HG03354 (cell line): ENCODE results near the gene TPSG1.

Experiments used
- ATAC-seq: cut with Tn5 transposase; IDR thresholded peaks from one replicate; pipeline ENCODE4 v1.9.1; 2021; ENCODE audit warnings: mild to moderate bottlenecking; ENCODE audit not compliant: unreplicated experiment, poor library complexity, severe bottlenecking

Gene TPSG1

GRCh38 chr16:1218061-1218929 is 6.8 kb downstream of the TPSG1 start:
- ATAC-seq: no peak

- no peak for ATAC-seq
Observed at GRCh38 chr16:1217526-1217925, 7.5 kb downstream of the TPSG1 start.

DNA sequence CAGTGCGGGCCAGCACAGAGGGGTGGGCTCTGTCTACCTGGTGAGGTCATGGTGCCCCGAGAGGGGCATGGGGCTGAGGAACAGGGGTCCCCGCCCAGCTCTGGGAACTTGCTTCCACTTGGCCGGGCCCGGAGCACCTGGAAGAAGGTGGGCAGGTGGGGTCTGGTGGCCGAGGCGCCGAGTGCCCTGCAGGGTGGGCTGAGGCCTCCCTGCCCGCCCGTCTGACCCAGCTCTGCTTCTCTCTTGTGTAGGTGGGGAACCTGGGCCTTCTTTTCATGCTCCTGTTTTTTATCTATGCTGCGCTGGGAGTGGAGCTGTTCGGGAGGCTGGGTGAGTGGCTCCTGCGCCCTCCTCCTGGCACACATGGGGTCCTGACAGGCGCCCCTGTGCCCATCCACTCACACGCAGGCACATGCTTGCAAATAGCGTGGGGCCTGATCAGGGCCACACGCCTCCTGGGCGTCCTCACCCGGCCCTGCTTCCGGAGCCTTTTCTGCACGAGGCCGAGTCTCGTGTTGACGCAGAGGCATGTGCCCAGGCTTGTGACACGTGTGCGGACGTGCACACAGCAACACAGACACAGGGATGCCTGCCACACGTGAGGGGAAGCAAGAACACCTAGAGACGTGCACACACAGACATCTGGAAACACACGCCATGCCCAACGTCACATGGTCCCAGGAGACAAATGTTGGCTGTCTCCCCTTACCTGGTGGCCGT is 8.2 kb downstream of the TPSG1 start:
- ATAC-seq: no peak

- ATAC-seq: no peak
Observed at GRCh38 chr16:1216296-1216619, 8.8 kb downstream of the TPSG1 start.

GRCh38 chr16:1215574-1216295 is 9.3 kb downstream of the TPSG1 start:
- no peak for ATAC-seq

- ATAC-seq: no peak
Observed at GRCh38 chr16:1214719-1215118, 10.3 kb downstream of the TPSG1 start.

GRCh38 chr16:1213796-1214372 is 11.2 kb downstream of the TPSG1 start:
- no peak for ATAC-seq

DNA sequence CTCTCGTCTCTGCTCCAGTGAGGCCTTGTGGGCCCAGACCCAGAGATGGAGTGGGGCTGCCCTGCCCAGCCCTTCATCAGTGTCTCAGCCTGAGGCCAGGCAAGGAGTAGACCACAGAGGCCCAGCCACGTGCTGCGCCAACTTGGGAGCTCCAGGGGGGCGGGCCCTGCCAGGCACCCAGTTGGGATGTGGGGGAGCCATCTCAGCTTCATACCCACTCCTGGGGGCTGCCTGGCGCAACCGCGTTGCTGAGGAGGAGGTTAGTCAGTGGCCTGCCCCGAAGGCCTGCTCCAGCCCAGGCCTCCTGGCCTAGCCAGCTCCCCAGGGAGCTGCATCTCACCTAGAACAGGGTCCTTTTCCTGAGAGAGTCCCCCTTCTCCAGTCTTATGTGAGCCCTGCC is 11.8 kb downstream of the TPSG1 start:
- ATAC-seq: no peak

DNA sequence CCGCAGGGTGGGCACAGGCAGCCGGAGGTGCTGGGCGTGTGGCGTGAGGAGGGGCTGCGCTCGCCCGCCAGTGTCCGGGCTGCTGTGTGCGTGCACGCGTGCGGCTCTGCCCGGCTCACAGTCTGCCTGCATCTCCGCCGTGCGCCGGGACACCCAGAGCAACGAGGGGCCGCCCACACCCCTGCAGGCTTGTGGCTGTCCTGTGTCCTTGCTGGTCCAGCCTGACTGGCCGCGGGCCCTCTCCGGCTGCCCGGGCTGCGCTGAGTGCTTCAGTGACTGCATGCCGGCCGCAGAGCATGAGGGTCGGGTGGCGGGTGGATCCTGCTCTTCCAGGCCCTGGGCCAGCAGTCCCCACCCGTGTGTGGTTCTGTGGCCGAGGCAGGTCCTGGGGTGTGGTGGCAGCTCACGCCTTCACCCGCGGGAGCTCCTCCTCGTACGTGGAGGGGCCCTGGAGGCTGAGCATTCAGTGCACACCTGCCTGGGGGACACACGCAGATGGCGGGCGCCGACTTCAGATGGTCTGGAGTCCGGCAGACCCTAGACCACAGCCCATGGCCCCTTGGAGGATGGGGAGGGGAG is 12.4 kb downstream of the TPSG1 start:
- ATAC-seq: no peak

DNA sequence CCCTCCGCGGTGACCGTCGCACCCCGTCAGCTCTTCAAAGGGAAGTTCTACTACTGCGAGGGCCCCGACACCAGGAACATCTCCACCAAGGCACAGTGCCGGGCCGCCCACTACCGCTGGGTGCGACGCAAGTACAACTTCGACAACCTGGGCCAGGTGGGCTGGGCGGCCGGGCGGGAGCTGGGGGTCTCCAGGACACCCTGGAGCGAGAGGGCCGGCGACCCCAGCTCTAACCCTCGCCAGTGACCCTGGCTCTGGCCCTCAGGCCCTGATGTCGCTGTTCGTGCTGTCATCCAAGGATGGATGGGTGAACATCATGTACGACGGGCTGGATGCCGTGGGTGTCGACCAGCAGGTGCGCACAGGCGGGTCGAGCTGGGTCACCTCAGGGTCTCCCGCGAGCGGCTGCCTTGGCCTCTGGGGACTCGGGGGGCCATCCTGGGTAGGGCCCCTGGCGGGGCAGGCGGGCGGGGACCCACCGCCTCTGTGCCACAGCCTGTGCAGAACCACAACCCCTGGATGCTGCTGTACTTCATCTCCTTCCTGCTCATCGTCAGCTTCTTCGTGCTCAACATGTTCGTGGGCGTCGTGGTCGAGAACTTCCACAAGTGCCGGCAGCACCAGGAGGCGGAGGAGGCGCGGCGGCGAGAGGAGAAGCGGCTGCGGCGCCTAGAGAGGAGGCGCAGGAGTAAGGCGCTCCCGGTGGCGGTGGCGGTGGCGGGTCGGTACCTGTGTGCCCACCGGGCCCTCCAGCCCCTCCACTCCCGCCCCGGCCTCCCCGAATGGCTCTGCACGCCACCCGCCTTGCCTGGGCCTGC is 13.4 kb downstream of the TPSG1 start:
- no peak for ATAC-seq

GRCh38 chr16:1210461-1210860 is 14.6 kb downstream of the TPSG1 start:
- ATAC-seq: no peak

GRCh38 chr16:1209081-1209480 is 16.0 kb downstream of the TPSG1 start:
- ATAC-seq: no peak

GRCh38 chr16:1208239-1208830 is 16.7 kb downstream of the TPSG1 start:
- ATAC-seq: no peak

GRCh38 chr16:1206786-1207185 is 18.3 kb downstream of the TPSG1 start:
- ATAC-seq: no peak

DNA sequence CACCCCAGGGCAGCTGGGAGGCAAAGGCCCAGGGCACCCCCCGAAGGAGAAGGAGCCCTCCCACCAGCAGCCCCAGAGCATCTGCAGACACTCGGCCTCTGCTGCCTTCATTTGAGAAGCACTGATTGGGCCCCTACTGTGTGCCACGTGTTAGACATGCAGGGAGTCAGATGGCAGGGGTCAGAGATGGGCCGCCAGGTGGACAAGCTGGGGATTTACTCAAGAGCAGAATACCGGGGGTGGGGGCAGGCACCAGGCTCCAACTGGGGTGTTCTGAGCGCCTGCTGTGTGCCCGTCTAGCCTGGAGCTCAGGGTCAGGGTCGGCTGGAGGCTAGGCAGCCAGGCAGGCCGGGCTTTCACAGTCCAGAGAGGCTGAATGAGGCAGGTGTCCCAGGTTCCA is 18.7 kb downstream of the TPSG1 start:
- no peak for ATAC-seq

- ATAC-seq: no peak
Observed at GRCh38 chr16:1204933-1205332, 20.1 kb downstream of the TPSG1 start.

GRCh38 chr16:1202274-1202673 is 22.8 kb downstream of the TPSG1 start:
- ATAC-seq: no peak

DNA sequence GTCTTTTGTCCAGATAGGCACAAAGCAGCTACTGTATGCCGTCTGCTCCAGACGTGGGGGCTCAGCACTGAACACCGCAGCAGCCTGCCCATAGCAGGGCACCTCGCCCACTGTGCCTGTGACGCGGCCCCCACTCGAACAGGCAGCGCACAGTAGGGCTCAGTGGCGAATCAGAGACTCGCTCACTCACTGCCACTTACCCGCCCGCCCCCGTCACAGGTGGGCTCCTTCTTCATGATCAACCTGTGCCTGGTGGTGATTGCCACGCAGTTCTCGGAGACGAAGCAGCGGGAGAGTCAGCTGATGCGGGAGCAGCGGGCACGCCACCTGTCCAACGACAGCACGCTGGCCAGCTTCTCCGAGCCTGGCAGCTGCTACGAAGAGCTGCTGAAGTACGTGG is 23.6 kb downstream of the TPSG1 start:
- no peak for ATAC-seq
